NAMALWA (cell line): ENCODE data around the gene TTYH3.
"Not testable (repeated sequence)": the region's sequence is repeated elsewhere in the genome, so short reads cannot be mapped to it uniquely, and the experiment has no call there.

Experiments
- DNase-seq: peaks from one replicate; pipeline ENCODE4 v3.0.0-alpha.2; 2015; ENCODE audit warnings: low spot score

The TTYH3 gene

DNA sequence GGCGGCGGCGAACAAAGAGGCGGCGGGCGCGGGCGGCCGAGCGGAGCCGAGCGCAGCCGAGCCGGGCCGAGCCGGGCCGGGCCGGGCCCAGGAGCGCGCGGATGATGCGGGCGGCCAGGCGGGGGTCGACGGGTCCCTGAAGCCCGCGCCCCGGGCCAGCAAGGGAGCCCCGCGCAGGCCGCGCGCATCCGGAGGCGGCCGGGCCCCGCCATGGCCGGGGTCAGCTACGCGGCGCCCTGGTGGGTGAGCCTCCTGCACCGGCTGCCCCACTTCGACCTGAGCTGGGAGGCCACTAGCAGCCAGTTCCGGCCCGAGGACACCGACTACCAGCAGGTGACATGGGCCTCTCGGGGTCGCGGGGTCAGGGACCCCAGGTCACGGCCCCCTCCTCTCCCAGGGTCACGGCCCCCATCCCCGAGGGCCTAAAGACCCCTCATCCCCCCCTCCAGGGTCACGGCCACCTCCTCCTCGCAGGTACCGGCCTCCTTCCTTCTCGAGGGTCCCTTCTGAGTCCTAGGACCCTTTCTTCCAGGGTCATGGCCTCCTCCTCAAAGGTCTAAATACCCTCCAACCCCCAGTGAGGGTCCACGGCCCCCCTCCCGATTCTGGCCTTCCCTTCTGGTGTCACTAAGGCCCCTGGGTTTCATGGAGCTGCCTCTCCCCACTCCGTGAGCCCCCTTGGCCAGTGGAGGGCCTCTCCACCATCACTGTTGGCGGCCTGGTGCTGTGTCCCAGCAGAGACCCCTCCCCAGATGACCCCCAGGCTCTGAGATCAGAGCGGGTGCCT, at the start of gene TTYH3:
Gene TTYH3, plus strand, starts transcription at position 41 of the 787 bp plus-strand sequence. Its CDS starts 170 bp downstream, at position 211.
- no peak for DNase-seq

- no peak for DNase-seq
Measured at GRCh38 chr7:2582006-2582735, 49.6 kb upstream of the TTYH3 start.

GRCh38 chr7:2583798-2584580, 47.8 kb upstream of the TTYH3 start:
- no peak for DNase-seq

GRCh38 chr7:2585446-2585845, 46.3 kb upstream of the TTYH3 start:
- no peak for DNase-seq

- no peak for DNase-seq
Measured at GRCh38 chr7:2586326-2587020, 45.3 kb upstream of the TTYH3 start.

DNA sequence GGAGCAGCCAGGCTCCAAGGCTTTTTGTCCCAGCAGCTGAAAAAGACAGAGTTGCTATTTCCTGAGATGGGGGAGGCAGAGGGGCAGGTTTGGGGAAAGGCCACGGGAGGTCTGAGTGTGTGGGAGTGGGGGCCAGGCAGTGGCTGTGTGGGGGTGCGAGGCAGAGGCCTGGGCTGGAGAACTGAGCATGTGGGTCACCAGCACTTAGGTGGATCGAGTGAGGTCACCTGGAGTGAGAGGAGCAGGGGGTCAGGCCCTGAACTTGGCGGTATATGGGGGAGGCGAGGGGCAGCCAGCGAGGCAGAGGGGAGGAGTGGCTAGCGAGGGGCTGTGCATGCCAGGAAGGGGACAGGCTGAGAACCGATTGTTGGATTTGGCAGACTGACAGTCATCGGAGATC, 44.7 kb upstream of the TTYH3 start:
- DNase-seq = no peak

DNA sequence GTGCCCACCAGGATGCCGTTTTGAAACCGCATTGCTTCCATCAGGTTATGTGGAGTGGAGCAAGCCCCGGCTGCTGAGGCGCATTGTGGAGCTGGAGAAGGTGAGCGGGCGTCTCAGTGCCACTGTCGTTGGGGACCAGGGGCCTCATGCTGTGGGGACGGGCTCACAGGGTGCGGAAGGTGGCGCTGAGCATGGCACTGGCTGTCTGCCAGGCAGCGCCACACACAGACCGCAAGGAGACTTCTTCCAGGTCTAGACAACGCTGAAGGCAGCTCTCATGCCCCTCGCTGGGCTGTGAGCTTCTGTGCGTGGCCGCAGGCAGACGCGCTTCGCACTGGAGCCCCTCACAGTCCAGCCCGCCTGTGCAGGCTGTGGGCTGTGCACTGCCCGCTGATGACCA, 44.0 kb upstream of the TTYH3 start:
- no peak for DNase-seq

GRCh38 chr7:2589341-2589740, 42.4 kb upstream of the TTYH3 start:
- no peak for DNase-seq

DNA sequence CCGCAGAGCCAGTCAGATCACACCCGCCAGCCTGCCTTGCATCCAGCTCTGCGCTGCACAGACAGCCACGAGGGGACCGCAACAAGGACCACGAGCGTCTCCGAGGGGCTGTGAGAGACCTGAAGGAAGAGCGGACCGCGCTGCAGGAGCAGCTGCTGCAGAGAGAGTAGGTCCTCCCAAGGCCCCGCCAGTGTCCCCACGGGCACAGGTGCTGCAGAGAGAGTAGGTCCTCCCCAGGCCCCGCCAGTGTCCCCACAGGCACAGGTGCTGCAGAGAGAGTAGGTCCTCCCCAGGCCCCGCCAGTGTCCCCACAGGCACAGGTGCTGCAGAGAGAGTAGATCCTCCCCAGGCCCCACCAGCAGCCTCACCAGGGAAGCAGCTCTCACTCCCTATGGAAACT, 41.8 kb upstream of the TTYH3 start:
- DNase-seq = not testable (repeated sequence)

- DNase-seq = no peak
Measured at GRCh38 chr7:2592375-2592865, 39.4 kb upstream of the TTYH3 start.

DNA sequence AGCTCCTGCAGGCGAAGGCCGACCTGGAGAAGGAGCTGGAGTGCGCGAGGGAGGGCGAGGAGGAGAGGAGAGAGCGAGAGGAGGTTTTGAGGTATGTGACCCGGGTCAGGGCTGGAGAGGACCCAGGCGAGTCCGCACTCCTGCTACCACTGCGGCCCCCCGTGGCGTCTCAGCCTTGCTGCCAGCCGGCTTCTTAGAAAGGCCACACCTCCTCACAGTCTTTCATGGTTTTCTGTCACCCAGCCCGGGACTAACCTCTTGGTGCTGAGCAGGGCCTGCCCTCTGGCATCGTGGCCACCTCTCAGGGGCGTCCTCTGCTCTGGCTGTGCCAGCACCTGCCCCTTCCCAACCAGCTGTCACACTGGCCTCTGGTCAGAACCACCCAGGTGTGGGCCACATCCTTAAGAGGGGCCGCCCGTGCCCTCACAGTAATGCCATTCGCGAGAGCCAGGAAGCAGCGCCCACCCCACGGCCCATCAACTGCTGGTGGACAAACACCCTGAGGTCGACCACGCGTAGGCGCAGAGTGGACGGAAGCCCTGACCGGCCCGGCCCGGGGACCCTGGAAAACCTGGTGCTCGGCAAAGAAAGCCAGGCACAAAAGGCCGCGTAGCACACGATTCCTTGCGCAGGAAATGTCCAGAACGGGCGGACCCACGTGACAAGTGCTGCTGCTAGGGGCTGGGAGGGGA, 38.6 kb upstream of the TTYH3 start:
- DNase-seq = no peak

DNA sequence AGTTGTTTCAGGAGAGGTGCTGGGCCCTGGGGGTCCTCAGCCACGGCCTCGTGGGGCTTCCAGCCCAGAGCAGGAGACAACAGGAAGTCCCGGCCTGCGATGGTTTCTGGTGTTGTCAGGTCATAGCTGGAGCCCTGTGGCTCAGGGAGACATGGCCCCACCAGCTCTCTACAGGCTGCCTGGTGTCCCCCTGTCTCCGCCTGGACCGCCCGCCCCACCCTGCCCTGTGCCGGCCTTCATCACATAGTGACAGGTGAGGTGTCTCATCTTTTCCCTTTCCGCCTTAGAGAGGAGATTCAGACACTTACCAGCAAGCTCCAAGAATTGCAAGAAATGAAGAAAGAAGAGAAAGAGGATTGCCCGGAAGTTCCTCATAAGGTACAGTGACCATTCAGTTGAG, 37.2 kb upstream of the TTYH3 start:
- DNase-seq = no peak

DNA sequence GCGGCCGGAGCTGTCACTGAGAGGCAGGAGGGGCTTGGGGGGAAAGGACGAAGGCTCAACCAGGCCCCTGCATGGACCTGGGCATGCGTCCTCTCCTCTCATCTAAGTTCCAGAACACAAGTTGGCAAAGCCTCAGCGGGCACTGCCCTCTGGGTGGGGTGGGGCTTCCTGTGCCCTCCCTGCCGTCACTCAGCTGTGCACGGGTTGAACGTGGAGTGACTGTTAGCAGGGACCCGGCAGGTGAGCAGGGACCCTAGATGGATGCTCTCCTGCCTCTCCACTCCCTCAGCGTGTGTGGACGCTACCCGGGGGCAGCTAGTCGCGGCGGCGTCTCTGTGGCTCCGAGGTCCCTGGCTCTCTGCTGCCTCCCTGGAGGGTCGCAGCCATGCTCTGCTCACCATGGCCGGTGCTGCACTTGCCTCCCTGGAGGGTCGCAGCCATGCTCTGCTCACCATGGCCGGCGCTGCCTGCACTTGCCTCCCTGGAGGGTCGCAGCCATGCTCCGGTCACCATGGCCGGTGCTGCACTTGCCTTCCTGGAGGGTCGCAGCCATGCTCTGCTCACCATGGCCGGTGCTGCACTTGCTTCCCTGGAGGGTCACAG, 36.4 kb upstream of the TTYH3 start:
- DNase-seq = no peak

- DNase-seq = no peak
Measured at GRCh38 chr7:2596464-2597272, 35.1 kb upstream of the TTYH3 start.

GRCh38 chr7:2597273-2597640, 34.5 kb upstream of the TTYH3 start:
- DNase-seq = no peak

GRCh38 chr7:2598154-2598823, 33.5 kb upstream of the TTYH3 start:
- DNase-seq = no peak

DNA sequence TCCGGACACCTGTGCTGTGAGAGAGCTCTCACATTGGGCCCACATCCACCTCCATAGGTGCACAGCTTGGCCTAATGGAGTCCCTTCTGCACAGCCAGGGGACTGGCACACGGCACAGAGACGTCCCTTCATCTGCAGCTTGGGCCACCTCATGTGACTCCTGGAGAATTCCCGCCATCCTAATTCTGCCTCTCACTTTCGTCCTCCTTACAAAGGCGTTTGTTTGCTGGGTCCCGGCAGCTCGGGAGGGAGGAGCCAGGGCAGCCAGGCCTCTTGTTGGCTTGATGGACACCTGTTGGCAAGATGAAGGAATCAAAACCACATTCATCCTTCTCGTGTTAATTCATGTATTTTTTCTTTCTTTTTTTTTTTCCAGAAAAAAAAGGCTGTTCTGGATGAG, 30.7 kb upstream of the TTYH3 start:
- no peak for DNase-seq

DNA sequence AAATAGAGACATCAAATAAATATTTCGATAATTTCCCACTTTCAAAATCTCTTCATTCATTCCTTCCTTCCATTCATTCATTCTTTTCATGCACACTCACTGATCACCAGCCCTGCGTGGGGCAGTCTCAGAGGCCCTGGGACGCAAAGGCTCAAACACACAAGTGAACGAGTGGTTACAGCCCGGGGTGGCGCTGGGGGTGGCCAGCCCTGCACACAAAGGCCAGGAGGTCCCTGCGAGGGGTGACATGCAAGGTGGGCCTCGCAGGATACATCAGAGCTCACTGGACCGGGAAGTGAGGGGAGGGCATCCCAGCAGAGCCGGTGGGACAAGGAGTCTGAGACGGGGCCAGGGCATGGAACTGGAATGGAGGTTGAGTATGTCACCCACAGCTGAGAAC, 29.9 kb upstream of the TTYH3 start:
- DNase-seq = no peak

DNA sequence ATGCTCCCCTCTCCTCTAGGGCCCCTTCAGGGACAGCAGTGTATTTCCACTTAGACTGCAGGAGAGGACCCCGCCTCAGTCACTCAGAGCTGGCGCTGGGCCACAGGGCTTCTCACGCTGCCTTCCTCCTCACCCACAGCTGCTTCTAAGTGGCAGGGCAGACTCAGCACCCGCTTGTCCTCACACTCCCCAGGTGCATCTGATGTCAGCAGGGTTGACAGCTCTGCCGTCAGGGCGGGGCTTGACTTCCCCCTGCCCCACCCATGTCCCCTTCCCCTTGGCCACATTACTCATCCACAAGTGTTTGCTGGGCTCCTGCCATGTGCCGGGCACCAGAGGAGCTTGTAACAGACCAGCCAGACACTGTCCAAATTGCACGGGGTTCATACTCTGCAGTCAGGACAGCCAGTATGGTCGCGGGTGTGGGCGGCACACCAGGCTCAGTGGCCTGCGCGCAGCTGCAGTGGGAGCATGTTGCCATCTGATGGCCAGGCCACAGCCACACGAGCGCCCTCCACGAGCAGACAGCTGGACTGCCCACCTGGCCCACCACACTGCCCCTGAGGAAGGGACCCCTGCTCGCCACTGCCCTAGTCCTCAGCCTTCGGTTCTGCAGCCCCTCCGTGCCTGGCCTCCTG, 29.3 kb upstream of the TTYH3 start:
- DNase-seq = peak; percentile 87
